ENCODE results near the gene GNAT3.

The GNAT3 gene

GRCh38 chr7:80493121-80493849, 18.6 kb downstream of the GNAT3 start:
- no peak for DNase-seq (ENCODE audit: low spot score)
- TF ChIP-seq CTCF (IDR thresholded peaks at IDR 0.05; ENCODE audit: extremely low read depth, missing control alignments), result no peak

GRCh38 chr7:80491462-80491861, 20.4 kb downstream of the GNAT3 start:
- TF ChIP-seq CTCF (IDR thresholded peaks at IDR 0.05; ENCODE audit: extremely low read depth, missing control alignments), result no peak
- no peak for DNase-seq (ENCODE audit: low spot score)

GRCh38 chr7:80488851-80489370, 23.0 kb downstream of the GNAT3 start:
- DNase-seq (ENCODE audit: low spot score), result no peak
- TF ChIP-seq CTCF (IDR thresholded peaks at IDR 0.05; ENCODE audit: extremely low read depth, missing control alignments), result no peak

GRCh38 chr7:80488406-80488805, 23.5 kb downstream of the GNAT3 start:
- no peak for TF ChIP-seq CTCF (IDR thresholded peaks at IDR 0.05; ENCODE audit: extremely low read depth, missing control alignments)
- no peak for DNase-seq (ENCODE audit: low spot score)

GRCh38 chr7:80485721-80486120, 26.1 kb downstream of the GNAT3 start:
- DNase-seq (ENCODE audit: low spot score), result no peak
- no peak for TF ChIP-seq CTCF (IDR thresholded peaks at IDR 0.05; ENCODE audit: extremely low read depth, missing control alignments)

GRCh38 chr7:80482950-80483349, 28.9 kb downstream of the GNAT3 start:
- no peak for DNase-seq (ENCODE audit: low spot score)
- TF ChIP-seq CTCF (IDR thresholded peaks at IDR 0.05; ENCODE audit: extremely low read depth, missing control alignments), result no peak

- no peak for DNase-seq (ENCODE audit: low spot score)
- TF ChIP-seq CTCF (IDR thresholded peaks at IDR 0.05; ENCODE audit: extremely low read depth, missing control alignments), result no peak
Measured at GRCh38 chr7:80481196-80481884, 30.5 kb downstream of the GNAT3 start.
